HFF-Myc (cell line): Measurements from ENCODE around the gene DPP4.

Experiments used
- DNase-seq: peaks from one replicate; pipeline ENCODE4 v3.0.0-alpha.2; 2011; ENCODE audit warnings: low read depth; ENCODE audit errors: extremely low read depth
- H3K4me3 ChIP-seq: replicated peaks from 2 replicates; pipeline ENCODE4 v1.5.1; 2011; ENCODE audit warnings: low read depth, mild to moderate bottlenecking, control low read depth, low read length
- TF ChIP-seq, protein P1 (sequence below): IDR thresholded peaks from 2 replicates; pipeline ENCODE4 v1.5.1; 2012; ENCODE audit warnings: mild to moderate bottlenecking, low read depth, low read length, control low read depth; ENCODE audit errors: missing control alignments

DPP4 gene

GRCh38 chr2:162004031-162004430 lies 70.0 kb downstream of the DPP4 start:
- TF ChIP-seq, protein P1, sequence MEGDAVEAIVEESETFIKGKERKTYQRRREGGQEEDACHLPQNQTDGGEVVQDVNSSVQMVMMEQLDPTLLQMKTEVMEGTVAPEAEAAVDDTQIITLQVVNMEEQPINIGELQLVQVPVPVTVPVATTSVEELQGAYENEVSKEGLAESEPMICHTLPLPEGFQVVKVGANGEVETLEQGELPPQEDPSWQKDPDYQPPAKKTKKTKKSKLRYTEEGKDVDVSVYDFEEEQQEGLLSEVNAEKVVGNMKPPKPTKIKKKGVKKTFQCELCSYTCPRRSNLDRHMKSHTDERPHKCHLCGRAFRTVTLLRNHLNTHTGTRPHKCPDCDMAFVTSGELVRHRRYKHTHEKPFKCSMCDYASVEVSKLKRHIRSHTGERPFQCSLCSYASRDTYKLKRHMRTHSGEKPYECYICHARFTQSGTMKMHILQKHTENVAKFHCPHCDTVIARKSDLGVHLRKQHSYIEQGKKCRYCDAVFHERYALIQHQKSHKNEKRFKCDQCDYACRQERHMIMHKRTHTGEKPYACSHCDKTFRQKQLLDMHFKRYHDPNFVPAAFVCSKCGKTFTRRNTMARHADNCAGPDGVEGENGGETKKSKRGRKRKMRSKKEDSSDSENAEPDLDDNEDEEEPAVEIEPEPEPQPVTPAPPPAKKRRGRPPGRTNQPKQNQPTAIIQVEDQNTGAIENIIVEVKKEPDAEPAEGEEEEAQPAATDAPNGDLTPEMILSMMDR, result no peak
- no peak overlapping the region for H3K4me3 ChIP-seq
- DNase-seq, result no peak

DNA sequence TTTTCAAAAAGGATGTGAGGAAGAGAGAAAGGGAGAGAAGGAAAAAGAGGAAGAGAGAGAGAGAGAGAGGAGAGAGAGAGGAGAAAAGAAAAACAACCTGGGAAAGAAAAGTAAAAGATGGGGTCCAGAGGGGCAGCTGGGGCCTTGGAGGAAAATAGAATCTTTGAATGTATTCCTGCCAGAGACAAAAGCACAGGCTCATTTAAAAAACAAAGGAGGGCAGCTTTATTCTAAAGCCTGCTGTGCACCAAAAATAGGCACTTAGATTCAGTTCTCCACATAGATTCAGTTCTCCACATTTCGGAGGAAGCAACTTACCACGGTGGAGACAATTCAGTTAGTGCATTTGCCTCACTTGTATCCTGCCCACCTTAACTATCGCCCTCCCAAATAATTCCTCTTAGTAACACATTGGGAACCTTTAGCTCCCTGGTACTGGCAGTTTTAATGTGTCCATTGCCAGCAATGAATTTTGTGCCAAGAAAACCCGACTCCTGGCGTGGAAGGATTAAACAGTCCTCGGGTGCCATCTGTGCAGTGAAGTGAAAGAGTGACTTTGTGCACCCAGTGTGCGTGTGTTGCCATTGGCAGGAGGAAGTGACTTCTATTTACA lies 71.3 kb downstream of the DPP4 start:
- no peak overlapping the region for H3K4me3 ChIP-seq
- DNase-seq, result no peak
- TF ChIP-seq, protein P1, result no peak

GRCh38 chr2:162000431-162000830 lies 73.6 kb downstream of the DPP4 start:
- TF ChIP-seq, protein P1, result no peak
- no peak for DNase-seq
- no peak overlapping the region for H3K4me3 ChIP-seq

- H3K4me3 ChIP-seq, result no peak overlapping the region
- TF ChIP-seq, protein P1, result no peak
- DNase-seq, result no peak
Measured at GRCh38 chr2:161999321-161999720, 74.7 kb downstream of the DPP4 start.

DNA sequence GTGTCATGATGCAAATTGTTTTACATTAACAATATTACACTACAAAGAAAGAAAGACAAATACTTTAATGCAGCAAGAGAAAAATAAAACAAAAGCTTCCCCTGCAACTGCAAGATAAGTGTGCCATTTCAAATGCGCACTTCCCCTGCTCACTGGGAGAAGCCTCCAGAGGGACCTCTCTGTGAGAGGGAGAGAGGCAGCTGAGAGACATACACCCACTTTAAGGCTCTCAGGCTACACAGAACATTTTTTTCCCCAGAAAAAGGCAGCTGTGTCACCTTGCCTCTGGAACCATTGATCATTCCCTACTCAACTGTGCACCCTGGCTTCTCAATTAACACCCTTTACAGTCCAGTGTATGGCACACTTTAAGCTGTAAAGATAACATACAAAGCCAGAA lies 75.2 kb downstream of the DPP4 start:
- no peak for DNase-seq
- TF ChIP-seq, protein P1, result no peak
- no peak overlapping the region for H3K4me3 ChIP-seq

DNA sequence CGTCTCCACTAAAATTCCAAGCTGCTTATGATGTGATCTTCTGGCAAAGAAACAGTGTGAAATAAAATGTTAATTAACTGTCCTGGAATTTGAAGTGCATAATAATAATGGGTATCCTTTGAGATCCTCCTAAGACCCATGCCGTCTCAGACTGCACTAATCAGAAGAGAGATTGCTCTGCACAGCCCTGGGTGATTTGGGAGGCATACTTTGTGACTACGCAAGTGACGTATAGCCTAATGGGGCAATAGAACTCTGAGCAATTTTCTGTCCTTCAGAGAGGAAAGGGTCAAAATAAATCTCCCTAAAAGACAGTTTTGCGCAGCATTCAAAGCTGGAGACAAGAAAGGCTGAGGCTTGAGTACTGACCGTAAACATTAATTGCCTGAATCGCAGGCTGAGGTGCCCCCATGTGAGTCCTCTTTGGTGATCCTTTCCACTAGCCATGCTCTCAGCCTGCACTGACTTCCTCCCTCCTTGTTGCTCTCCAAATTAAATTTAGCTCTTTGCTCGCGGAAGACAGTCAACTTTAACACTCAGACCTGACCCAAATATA lies 76.0 kb downstream of the DPP4 start:
- H3K4me3 ChIP-seq, result no peak overlapping the region
- TF ChIP-seq, protein P1, result no peak
- DNase-seq, result no peak
